ENCODE data around the gene EPHA6.
"Not testable (repeated sequence)": the region's sequence is repeated elsewhere in the genome, so short reads cannot be mapped to it uniquely, and the experiment has no call there.

EPHA6 gene

DNA sequence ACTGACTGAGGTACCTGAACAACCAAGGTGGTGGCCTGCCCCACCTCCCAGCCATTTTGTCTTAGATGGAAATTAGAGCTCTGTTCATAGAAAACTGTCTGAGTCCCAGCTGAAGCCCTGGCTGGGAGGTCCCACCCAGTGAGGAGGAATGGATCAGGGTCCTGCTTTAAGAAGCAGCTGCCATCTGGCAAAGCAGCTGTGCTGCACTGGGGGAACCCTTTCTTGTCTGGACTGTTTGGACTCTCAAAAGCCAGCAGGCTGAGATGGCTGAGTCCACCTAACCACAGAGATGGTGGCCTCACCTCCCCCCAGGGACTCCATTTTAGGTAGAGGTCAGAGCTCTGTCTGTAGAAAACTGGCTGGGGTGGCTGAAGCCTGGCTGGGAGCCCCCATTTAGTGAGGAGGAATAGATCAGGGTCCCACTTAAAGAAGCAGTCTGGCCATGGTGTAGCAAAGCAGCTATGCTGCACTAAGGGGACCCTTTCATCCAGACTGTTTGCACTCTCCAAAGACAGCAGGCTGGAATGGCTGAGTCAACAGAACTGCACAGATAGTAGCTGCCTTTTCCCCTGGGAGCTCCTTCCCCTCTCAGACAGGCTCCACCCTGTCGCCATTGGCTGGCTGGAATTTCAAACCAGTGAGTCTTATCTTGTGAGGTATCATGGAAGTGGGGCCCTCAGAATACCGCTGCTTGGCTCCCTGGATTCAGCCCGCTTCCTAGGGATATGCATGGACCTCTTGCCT, 116.9 kb downstream of the EPHA6 start:
- no peak for DNase-seq

DNA sequence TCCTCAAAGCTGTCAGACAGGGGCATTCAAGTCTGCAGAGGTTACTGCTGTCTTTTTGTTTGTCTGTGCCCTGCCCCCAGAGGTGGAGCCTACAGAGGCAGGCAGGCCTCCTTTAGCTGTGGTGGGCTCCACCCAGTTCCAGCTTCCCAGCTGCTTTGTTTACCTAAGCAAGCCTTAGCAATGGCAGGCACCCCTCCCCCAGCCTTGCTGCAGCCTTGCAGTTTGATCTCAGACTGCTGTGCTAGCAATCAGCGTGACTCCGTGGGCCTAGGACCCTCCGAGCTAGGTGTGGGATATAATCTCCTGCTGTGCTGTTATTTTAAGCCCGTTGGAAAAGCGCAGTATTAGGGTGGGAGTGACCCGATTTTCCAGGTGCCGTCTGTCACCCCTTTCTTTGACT, 127.7 kb downstream of the EPHA6 start:
- DNase-seq: not testable (repeated sequence)

DNA sequence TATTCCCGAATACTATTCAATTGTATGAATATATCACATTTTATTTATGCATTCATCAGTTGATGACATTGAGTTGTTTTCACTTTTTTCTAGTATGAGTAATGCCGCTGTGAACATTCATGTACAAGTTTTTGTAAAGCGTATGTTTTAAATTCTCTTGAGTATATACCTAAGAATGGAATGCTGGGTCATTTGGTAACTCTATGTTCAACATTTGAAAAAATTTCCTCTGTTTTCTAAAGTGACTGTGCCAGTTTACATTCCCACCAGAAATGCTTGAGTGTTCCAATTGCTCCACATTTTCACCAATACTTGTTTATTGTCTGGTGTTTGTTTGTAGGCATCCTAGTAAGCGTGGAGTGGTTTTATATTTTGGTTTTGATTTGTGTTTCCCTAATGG, 144.5 kb downstream of the EPHA6 start:
- DNase-seq: no peak

DNA sequence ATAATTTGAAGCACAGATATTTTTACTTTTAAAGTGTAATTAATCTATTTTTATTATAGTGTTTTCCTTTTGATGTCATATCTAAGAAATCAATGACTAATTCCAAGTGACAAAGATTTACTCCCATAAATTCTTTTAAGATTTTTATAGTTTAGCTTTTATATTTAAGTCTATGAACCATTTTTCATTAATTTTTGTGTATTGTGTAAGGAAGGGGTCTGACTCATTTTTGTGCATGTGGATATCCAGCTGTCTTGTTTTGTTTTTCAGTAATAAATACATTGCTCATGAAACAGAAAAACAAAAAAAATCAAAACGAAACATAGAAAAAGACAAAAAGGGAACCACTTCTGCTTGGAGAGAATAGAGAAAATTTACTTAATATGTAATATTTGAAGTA, 145.1 kb downstream of the EPHA6 start:
- DNase-seq: no peak

DNA sequence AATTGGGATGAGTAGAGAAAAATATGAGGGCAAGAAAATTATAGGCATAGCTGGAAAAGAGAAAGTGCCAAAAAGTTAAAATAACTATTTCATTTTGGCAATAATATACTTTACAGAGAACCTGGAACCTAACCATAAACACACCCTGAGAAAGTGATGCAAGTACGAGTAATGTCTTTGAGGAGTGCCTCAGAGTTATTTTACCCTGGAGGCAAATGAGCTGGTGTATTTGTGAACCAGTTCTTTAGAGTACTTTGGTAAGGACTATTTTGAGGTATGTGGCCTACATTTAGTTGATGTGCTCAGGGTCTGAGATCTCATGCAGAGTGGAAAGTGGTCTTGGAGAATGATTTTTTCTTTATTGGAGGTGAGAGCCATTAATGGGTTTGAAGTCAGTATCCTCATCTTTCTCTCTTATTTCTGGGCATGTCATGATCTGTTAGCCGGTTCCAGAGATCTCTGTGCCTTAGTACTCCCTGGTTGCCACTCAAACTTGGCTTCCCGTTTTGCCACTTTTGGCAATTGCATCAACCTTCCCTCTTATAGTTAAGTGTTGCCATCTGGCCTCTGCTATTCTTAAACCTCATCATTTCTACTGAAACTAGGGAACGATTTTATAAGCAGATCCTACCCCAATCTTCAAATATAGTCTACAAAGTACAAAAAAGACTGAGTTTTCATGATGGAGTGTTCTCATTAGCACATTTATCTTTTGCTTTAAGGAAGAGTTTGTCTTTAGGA, 145.7 kb downstream of the EPHA6 start:
- no peak for DNase-seq

DNA sequence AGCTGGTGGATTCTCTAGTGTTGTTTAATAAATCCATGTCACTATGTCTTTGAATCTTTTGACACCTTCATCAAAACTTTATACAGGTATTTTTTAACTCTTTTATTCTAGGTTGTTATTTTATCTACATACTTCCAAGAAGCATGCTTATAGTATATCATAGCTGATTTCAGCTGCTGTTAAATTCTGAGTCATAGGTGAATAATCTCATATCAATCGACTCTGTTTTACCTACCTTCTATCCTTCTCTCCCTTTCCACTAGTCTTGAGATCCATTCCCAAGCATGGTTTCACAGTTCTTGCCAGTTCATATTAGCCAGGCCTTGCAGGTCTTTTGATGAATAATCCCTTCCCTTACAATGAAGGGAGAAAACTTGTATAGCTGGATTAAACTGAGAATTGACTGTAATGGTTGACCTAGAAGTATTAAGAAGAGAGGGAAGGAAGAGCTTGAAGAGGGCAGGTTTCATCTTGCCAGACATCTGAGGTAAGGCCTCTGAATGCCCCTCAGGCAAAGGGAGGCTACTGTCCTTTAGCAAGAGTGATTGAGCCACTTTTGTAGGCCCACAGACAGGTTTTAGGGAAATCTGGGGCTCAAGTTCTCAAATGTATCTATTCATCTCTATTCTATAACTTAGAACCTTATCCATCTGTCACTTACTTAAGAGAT, 146.4 kb downstream of the EPHA6 start:
- DNase-seq: no peak

DNA sequence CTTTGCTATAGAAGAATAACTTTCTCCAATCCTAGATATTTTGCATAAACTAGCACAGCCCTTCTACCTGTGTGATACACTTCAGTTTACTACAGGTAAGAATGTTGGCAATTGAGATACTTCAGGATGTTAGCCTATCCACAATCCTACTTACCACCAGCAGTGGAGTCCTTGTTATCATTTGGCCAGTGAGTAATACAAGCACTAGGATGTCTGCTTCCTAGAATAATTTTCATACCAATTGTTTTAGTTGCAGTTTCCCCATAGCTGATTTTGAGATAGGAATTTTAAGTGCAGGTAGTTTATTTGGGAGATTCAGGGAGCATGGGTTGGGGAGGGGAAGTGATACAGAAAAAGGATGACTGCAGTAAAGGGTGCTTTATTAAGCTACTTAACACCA, 147.2 kb downstream of the EPHA6 start:
- DNase-seq: no peak

DNA sequence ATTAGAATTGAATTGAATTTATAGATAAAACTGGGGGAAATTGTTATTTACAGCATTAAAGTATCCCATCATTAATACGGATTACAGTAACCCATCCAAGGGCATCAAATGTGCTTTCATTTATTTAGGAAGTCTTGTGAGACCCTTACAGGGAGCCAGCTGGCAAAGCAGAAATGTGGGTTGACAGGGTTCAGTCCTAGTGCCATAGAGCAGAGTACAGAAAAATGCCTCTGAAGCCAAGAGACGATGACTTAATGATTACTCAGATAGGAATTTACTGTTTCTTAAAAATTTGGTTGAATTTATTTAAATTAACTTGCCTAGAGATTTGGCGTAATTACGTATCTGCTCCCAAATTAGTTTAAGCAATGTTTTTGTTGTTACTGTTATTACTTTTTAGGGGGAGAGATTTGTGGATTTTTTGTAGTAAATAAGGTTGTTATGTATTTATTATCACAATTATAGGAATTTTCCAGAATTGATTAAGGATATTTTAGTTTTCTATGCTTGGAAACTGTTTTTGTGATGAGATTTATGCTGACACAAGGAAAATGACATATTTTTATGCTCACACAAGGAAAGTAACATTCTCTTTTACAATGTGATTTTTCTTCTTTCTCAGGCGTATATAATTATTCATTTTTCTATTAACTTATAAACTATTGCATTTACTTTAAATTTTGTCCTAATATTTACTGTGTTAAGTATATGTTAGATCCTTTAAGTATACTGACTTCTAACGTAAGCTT, 152.0 kb downstream of the EPHA6 start:
- DNase-seq: no peak

DNA sequence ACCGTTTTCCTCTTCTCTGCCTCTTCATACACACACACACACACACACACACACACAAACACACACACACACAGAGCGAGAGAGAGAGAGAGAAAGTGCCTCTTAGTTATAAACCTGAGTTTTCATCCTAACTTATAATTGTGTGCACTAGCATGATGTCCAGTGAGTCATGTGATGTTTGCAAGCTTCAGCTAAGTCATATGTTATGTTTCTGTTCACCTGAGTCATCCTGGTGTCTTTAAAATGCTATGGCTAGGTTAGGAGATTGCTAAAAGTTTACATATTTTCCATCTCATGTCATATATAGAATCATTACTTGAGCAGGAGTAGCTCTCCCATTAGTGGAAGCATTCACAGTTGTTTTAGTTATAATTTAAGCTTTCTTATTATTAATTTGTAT, 155.8 kb downstream of the EPHA6 start:
- no peak for DNase-seq

DNA sequence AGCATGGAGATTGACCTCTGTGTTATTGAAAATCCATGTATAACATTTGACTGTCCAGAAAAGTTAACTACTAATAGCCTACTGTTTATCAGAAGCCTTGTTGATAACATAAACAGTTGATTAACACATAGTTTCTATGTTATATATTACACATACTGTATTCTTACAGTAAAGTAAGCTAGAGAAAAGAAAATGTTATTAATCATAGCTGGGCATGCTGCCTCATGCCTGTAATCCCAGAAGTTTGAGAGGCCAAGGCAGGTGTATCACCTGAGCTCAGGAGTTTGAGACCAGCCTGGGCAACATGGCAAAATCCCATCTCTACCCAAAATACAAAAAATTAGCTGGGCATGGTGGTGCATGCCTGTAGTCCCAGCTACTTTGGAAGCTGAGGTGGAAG, 163.3 kb downstream of the EPHA6 start:
- DNase-seq: no peak

DNA sequence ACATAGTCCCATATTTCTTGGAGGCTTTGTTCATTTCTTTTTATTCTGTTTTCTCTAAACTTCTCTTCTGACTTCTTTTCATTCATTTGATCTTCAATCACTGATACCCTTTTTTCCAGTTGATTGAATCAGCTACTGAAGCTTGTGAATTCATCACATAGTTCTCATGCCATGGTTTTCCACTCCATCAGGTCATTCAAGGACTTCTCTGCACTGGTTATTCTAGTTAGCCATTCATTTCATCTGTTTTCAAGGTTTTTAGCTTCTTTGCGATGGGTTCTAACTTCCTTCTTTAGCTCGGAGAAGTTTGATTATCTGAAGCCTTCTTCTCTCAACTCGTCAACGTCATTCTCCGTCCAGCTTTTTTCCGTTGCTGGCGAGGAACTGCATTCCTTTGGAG, 169.3 kb downstream of the EPHA6 start:
- not testable (repeated sequence) for DNase-seq

DNA sequence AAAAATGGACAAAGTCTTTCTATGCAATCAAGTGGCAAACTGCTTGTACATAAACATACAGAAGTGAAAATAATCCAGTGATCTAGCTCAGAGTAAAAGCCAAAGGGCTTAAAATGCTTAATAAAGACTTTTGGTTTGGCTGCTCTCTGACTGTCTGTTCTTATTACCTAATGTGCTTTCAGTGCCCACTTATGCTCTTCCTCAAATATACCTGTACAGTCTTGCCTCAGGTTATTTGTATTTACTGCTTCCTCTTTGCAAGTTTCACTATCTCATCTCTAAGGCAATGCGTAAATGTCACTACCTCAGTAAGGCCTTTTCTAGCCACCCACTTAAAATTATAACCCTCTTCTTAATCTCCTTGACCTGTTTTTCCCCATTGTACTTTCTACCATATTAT, 171.8 kb downstream of the EPHA6 start:
- no peak for DNase-seq

DNA sequence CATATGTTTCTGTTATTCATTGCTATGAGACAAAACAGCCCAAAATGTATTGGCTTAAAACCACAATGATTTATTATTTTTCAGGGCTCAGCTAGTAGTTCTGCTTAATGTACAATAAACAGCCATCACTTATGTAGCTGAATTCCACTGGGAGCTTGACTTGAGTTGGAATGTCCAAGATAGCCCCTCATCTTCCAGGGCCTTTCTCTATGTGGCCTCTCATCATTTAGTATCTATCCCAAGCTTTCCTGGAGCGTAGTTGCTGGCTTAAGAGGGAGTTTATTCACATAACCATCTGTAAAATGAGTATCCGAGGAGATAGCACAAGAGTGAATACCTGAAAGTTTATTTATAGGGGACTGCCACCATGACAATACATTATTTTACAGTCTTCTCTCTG, 176.8 kb downstream of the EPHA6 start:
- DNase-seq: no peak

DNA sequence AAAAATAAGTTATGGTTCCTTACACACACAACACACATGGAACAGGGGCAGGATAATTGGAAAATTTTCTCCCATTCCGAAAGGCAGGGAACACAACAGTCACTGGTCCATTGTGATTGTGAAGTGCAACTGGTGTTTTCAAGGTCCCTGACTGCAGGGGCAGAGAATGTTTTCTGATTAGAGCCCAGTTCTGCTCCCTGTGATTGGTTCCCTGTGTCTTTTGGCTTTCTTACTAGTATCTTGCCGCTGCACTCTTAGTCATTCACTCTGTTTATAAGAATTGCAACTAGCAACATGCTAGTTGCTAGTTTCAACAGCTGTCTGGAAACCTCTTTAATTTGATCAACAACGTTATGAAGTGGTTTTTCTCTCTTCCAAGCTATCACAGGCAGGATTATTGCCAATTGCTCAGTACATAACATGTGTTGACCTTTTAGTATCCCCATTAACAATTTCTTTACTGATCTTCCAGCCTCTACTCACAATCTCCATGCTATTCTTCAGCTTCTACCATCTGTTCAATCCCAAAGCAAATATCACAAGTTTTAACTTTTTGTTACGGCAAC, 177.5 kb downstream of the EPHA6 start:
- no peak for DNase-seq

DNA sequence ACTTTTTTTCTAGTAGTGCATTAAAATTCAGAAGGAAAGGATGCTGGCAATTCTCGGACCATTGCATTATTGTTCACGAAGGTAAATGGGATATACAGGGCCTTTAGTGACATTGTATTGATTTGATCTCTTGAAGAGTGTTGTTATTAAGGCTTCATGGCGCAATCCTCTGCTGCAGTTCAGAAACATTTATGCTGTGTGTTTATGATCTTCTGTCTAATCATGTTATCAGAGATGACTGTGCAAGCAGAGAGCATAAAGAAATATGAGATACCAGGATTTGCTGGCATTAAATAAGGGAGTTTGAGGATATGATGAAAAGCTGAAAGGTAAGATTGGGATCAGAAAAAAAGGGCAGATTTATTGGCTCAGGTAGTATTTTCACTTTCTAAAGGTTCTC, 180.6 kb downstream of the EPHA6 start:
- DNase-seq: no peak

DNA sequence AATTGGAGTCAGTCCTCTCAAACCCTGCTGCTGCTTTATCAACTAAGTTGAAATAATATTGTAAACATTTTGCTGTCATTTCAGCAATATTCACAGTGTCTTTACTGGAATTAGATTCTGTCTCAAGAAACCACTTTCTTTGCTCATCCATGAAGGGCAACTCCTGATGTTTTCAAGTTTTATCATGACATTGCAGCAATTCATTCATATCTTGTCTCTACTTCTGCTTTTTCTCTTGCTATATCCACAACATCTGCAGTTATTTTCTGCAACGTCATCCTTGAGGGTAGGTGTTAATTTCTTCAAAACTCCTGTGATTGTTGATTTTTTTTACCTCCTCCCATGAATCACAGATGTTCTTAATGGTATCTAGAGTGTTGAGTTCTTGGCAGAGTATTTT, 181.6 kb downstream of the EPHA6 start:
- DNase-seq: no peak

DNA sequence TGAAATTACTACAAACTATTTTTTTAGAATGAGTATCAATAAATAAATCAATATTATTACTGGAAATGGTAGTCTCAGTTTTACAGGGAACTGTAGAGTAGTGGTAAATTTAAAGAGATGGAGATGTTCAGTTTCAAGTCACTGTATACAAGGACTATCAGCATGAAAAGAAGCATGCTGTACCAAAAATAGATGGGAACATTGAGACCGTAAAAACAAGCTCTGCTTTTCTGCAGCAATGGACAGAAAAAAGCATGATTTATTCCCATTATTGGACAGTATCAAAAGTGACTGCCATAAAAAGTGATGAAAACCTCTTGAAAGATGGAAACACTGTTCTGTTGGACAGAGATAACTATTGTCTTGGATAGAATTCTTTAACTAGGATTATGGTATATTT, 187.2 kb downstream of the EPHA6 start:
- no peak for DNase-seq

DNA sequence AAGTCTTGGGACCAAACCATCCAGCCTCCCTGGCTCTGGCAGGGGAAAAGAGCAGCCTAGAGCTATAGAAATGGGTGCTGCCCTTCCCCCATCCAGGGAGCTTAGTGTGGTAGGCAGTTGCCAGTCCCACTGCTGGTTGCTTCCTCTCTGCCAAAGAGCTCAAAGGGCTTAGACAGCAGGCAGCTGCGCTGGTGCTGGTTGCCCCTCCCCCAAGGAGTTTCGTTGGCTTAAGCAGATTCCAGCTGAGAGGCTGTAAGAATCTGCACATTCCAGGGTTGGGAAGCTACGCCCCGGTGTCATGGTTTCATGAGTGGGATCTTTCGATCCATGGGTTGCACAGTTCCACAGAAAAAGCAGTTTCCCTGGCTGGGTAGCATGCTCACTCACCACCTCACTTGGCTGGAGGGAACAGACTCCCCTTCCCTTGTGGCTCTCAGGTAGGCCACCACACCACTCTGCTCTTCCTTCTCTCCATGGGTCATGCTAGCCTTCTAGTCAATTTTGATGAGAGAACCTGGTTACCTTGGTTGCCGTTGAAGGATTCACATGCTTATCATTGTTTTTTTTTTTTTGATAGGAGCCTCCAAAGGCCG, 195.1 kb downstream of the EPHA6 start:
- DNase-seq: no peak

DNA sequence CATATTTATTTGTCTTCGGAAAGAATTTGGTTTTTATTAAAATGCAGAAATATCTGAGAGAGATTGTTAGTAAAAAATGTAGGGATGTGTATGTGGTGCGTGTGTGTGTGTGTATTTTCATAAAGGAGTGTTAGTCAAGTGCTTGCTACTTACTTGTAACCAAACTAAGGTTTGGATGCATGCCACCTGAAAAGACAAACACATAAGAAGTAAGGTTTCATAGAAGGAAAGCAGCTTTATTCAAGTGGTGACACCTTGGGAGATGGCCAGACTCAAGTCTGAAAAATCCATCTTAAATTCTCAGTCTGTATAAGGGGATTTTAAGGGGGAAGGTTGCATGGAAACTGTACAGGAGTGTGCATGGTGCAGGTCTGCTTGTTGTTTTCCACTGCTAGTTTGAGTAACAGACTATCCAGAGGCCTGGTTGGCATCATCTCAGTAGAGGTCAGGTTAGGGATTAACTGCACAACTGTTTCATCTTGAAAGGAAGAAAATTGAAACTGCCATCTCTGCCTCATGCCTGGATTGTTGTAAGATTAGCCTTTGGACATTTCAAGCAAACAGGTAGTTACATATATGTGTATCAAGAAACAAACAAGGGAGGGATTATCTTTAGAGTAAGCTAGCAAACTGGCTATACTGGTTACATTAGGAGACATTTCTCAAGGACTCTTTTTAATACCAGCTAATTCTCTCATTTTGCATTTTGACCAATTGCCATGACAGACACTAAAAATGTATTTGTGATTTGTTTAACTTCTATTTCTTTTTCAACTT, 196.7 kb downstream of the EPHA6 start:
- no peak for DNase-seq

DNA sequence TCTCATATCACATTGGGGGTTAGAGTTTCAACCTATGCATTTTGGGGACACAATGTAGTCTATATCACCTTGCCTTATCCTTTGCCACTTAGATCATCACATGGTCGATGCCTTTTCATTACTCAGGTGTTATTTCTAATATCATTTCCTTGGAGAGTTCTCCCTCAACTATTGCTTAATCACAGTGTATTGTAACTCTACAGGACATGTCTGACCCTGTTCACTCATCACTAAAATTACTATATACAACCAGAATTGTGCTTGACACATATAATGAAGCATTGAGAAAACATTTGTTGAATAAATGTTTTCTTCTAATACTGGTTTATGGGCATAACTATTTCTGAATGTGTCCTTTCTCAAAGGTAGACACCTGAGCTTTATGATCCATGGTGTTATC, 207.4 kb downstream of the EPHA6 start:
- no peak for DNase-seq

DNA sequence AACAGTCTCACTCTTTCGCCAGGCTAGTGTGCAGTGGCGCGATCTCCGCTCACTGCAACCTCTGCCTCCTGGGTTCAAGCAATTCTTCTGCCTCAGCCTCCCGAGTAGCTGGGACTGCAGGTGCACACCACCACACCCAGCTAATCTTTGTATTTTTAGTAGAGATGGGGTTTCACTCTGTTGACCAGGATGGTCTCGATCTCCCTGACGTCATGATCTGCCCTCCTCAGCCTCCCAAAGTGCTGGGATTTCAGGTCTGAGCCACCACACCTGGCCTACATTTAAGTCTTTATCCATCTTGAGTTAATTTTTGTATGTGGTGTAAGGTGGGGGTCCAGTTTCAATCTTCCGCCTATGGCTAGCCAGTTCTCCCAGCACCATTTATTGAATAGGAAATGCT, 211.2 kb downstream of the EPHA6 start:
- DNase-seq: not testable (repeated sequence)

DNA sequence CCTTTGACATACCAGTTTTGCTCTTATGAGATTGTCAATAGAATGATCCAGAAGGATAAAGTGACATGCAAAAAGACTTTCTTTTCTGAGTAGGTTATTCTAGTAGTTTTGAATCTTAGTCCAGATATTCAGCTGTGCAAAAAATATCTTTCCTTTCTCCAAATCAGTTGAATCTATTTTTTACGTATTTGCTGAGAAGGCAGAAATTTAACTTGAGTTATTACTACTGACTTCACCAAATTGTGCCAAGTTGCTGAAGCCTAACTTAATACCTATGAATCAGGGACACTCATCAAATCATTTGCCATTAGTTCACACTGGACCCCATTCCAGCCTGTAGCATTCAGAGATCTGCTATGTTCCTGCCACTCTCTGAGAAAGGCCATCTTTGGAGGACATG, 215.6 kb downstream of the EPHA6 start:
- DNase-seq: no peak
